HEK293T (cell line): ENCODE measurements around the gene CLCN7.

Experiments used
- BHLHE40 ChIP-seq: fragments of 450-650 bp; IDR thresholded peaks from 2 replicates; pipeline ENCODE4 v1.6.1; 2016; ENCODE audit warnings: mild to moderate bottlenecking, moderate library complexity, borderline replicate concordance
- CTBP1 ChIP-seq: fragments of 450-650 bp; IDR thresholded peaks from 2 replicates; pipeline ENCODE4 v1.6.1; 2016; ENCODE audit warnings: borderline replicate concordance
- FOXA1 ChIP-seq: fragments of 450-650 bp; IDR thresholded peaks from 2 replicates; pipeline ENCODE4 v1.6.1; 2016; ENCODE audit warnings: mild to moderate bottlenecking
- FOXK2 ChIP-seq: fragments of 450-650 bp; IDR thresholded peaks from 2 replicates; pipeline ENCODE4 v1.6.1; 2016; ENCODE audit warnings: mild to moderate bottlenecking
- FOXM1 ChIP-seq: fragments of 450-650 bp; IDR thresholded peaks from 2 replicates; pipeline ENCODE4 v1.6.1; 2017; ENCODE audit warnings: mild to moderate bottlenecking, borderline replicate concordance
- L3MBTL2 ChIP-seq: fragments of 450-650 bp; conservative IDR thresholded peaks from 2 replicates; pipeline ENCODE4 v1.6.1; 2016; ENCODE audit warnings: mild to moderate bottlenecking
- LEF1 ChIP-seq: fragments of 450-650 bp; IDR thresholded peaks from 2 replicates; pipeline ENCODE4 v1.6.1; 2017; ENCODE audit warnings: mild to moderate bottlenecking, borderline replicate concordance
- NFRKB ChIP-seq: fragments of 450-650 bp; IDR thresholded peaks from 2 replicates; pipeline ENCODE4 v1.6.1; 2016; ENCODE audit warnings: mild to moderate bottlenecking, moderate library complexity
- SP1 ChIP-seq: fragments of 450-650 bp; IDR thresholded peaks from 2 replicates; pipeline ENCODE4 v1.6.1; 2017
- SUZ12 ChIP-seq: fragments of 450-650 bp; IDR thresholded peaks from 2 replicates; pipeline ENCODE4 v1.6.1; 2016; ENCODE audit warnings: mild to moderate bottlenecking
- TARDBP ChIP-seq: fragments of 450-650 bp; IDR thresholded peaks from 2 replicates; pipeline ENCODE4 v1.6.1; 2016
- ZNF384 ChIP-seq: fragments of 450-650 bp; IDR thresholded peaks from 2 replicates; pipeline ENCODE4 v1.6.1; 2016
- TF ChIP-seq, protein P1 (sequence below): fragments of 450-650 bp; IDR thresholded peaks from 2 replicates; pipeline ENCODE4 v1.6.1; 2016

DNA sequence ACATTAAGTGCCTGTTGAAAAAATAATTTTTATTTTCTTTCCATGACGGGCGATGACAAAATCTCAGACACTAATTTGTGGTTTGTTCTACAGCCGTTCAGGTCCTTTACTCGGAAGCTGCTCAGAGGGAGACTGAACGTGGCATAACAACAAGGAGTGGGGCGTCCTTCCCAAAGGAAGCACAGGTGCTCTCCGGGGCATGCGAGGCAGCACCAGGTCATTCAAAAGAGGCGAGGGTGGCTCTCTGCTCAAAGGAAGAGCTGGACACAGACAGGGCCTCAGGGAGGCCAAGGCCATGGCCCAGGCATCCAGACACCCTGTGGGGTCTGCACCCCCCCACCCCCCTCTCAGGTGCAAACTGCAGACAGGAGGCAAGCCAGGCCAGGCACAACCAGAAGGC is 76.5 kb downstream of the CLCN7 start:
- no peak for TF ChIP-seq TARDBP
- TF ChIP-seq LEF1: no peak
- TF ChIP-seq CTBP1: no peak
- TF ChIP-seq FOXM1: no peak
- no peak for TF ChIP-seq SUZ12
- no peak for TF ChIP-seq BHLHE40
- TF ChIP-seq, protein P1, sequence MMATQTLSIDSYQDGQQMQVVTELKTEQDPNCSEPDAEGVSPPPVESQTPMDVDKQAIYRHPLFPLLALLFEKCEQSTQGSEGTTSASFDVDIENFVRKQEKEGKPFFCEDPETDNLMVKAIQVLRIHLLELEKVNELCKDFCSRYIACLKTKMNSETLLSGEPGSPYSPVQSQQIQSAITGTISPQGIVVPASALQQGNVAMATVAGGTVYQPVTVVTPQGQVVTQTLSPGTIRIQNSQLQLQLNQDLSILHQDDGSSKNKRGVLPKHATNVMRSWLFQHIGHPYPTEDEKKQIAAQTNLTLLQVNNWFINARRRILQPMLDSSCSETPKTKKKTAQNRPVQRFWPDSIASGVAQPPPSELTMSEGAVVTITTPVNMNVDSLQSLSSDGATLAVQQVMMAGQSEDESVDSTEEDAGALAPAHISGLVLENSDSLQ: no peak
- TF ChIP-seq SP1: no peak
- no peak for TF ChIP-seq L3MBTL2
- no peak for TF ChIP-seq FOXK2
- TF ChIP-seq ZNF384: no peak
- no peak for TF ChIP-seq FOXA1
- TF ChIP-seq NFRKB: no peak
